ENCODE results near the gene RAD18.

The RAD18 gene

GRCh38 chr3:8856071-8856470 lies 107.2 kb downstream of the RAD18 start:
- Histone ChIP-seq H3K27ac (ENCODE audit: low read depth, low read length, poor library complexity, severe bottlenecking) (no peak overlapping the region), H3K4me3 (ENCODE audit: low read depth, low read length, poor library complexity, severe bottlenecking) (no peak overlapping the region), H3F3A (ENCODE audit: insufficient read depth, low read length) (no peaks in the 10 kb centered on the region), H4K20me1 (ENCODE audit: insufficient read depth, low read length) (no peaks in the 10 kb centered on the region), H3K9ac (ENCODE audit: low read length) (no peak overlapping the region), H3K36me3 (ENCODE audit: insufficient read depth, low read length) (no peaks in the 10 kb centered on the region), H3K79me2 (ENCODE audit: insufficient read depth, low read length) (no peaks in the 10 kb centered on the region), H3K4me2 (ENCODE audit: low read length) (no peak overlapping the region), H3K9me2 (ENCODE audit: low read depth, low read length) (no peaks in the 10 kb centered on the region), H3K4me1 (ENCODE audit: insufficient read depth, low read length, severe bottlenecking) (no peaks in the 10 kb centered on the region), H3K9me3 (ENCODE audit: low read length) (no peaks in the 10 kb centered on the region), H3K27me3 (ENCODE audit: insufficient read depth, low read length) (no peaks in the 10 kb centered on the region), H2AFZ (ENCODE audit: low read length) (no peak overlapping the region)
- TF ChIP-seq EZH2 (IDR thresholded peaks at IDR 0.05; ENCODE audit: borderline replicate concordance, low read length): no peak
- TF ChIP-seq, protein P1, sequence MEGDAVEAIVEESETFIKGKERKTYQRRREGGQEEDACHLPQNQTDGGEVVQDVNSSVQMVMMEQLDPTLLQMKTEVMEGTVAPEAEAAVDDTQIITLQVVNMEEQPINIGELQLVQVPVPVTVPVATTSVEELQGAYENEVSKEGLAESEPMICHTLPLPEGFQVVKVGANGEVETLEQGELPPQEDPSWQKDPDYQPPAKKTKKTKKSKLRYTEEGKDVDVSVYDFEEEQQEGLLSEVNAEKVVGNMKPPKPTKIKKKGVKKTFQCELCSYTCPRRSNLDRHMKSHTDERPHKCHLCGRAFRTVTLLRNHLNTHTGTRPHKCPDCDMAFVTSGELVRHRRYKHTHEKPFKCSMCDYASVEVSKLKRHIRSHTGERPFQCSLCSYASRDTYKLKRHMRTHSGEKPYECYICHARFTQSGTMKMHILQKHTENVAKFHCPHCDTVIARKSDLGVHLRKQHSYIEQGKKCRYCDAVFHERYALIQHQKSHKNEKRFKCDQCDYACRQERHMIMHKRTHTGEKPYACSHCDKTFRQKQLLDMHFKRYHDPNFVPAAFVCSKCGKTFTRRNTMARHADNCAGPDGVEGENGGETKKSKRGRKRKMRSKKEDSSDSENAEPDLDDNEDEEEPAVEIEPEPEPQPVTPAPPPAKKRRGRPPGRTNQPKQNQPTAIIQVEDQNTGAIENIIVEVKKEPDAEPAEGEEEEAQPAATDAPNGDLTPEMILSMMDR (IDR thresholded peaks at IDR 0.05; ENCODE audit: low read length): no peak

GRCh38 chr3:8854656-8855055 lies 108.6 kb downstream of the RAD18 start:
- H2AFZ ChIP-seq (ENCODE audit: low read length): no peak overlapping the region
- no peak overlapping the region for H3K9ac ChIP-seq (ENCODE audit: low read length)
- TF ChIP-seq, protein P1 (IDR thresholded peaks at IDR 0.05; ENCODE audit: low read length): no peak
- no peak for TF ChIP-seq EZH2 (IDR thresholded peaks at IDR 0.05; ENCODE audit: borderline replicate concordance, low read length)
- H3K4me3 ChIP-seq (ENCODE audit: low read depth, low read length, poor library complexity, severe bottlenecking): no peak overlapping the region
- no peaks in the 10 kb centered on the region for H3K9me3 ChIP-seq (ENCODE audit: low read length)
- H3F3A ChIP-seq (ENCODE audit: insufficient read depth, low read length): no peaks in the 10 kb centered on the region
- H4K20me1 ChIP-seq (ENCODE audit: insufficient read depth, low read length): no peaks in the 10 kb centered on the region
- H3K27ac ChIP-seq (ENCODE audit: low read depth, low read length, poor library complexity, severe bottlenecking): no peak overlapping the region
- H3K27me3 ChIP-seq (ENCODE audit: insufficient read depth, low read length): no peaks in the 10 kb centered on the region
- H3K4me2 ChIP-seq (ENCODE audit: low read length): no peak overlapping the region
- H3K79me2 ChIP-seq (ENCODE audit: insufficient read depth, low read length): no peaks in the 10 kb centered on the region
- H3K36me3 ChIP-seq (ENCODE audit: insufficient read depth, low read length): no peaks in the 10 kb centered on the region
- no peaks in the 10 kb centered on the region for H3K4me1 ChIP-seq (ENCODE audit: insufficient read depth, low read length, severe bottlenecking)
- no peaks in the 10 kb centered on the region for H3K9me2 ChIP-seq (ENCODE audit: low read depth, low read length)

DNA sequence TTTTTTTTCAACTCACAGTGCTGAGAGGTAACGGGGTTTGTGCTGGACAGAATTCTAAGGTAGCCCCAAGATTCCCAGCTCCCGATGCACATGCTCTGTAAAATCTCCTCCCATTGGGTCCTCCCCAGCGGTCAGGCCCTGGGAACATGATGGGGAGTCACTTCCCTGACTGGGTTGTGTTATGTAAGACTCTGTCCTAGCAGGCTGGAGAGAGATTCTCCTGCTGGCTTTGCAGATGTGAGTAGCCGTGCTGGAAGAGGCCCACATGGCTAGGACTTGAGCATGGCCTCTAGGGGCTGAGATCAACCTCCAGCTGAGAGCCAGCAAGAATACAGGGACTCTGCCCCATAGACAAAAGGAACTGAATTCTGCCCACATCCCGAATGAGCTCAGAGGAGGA lies 110.2 kb downstream of the RAD18 start:
- Histone ChIP-seq H3K79me2 (ENCODE audit: insufficient read depth, low read length) (no peaks in the 10 kb centered on the region), H4K20me1 (ENCODE audit: insufficient read depth, low read length) (no peaks in the 10 kb centered on the region), H3K9ac (ENCODE audit: low read length) (no peak overlapping the region), H3K4me3 (ENCODE audit: low read depth, low read length, poor library complexity, severe bottlenecking) (no peak overlapping the region), H3K27me3 (ENCODE audit: insufficient read depth, low read length) (no peaks in the 10 kb centered on the region), H3K4me2 (ENCODE audit: low read length) (no peak overlapping the region), H3K36me3 (ENCODE audit: insufficient read depth, low read length) (no peaks in the 10 kb centered on the region), H3F3A (ENCODE audit: insufficient read depth, low read length) (no peaks in the 10 kb centered on the region), H3K9me3 (ENCODE audit: low read length) (no peaks in the 10 kb centered on the region), H3K27ac (ENCODE audit: low read depth, low read length, poor library complexity, severe bottlenecking) (no peak overlapping the region), H3K9me2 (ENCODE audit: low read depth, low read length) (no peaks in the 10 kb centered on the region), H2AFZ (ENCODE audit: low read length) (no peak overlapping the region), H3K4me1 (ENCODE audit: insufficient read depth, low read length, severe bottlenecking) (no peaks in the 10 kb centered on the region)
- no peak for TF ChIP-seq EZH2 (IDR thresholded peaks at IDR 0.05; ENCODE audit: borderline replicate concordance, low read length)
- TF ChIP-seq, protein P1 (IDR thresholded peaks at IDR 0.05; ENCODE audit: low read length): no peak

Data from OCI-LY1 (cell line).